ENCODE results near the gene TAS1R1.

Gene TAS1R1

DNA sequence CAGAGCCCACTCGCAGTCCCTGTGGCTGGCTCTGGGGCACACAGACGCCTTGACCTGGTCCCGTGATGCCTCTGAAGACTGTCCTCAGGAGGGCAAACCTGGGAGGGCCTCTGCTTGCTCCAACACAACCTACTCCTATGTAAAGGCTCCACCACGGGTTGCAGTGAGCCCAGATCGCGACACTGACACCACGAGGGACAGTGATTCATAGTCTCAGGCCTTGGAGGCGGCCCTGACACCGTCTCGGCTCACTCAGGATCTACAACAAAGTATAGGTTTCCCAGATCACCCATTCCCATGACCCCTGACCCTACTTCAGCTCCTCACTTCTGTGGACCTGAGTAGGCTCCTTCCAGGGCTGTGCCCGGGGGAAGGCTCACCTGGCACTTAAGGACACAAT is 28.8 kb upstream of the TAS1R1 start:
- no peak overlapping the region for H3K9ac ChIP-seq (ENCODE audit: low read depth, low read length)
- H3K4me1 ChIP-seq (ENCODE audit: control insufficient read depth, insufficient read depth, low read length) = no peaks in the 10 kb centered on the region
- no peak overlapping the region for H3K4me3 ChIP-seq (ENCODE audit: low read length)
- H3K36me3 ChIP-seq (ENCODE audit: insufficient read depth, low read length) = peaks cover 47% of the 10 kb centered on the region
- H3K27me3 ChIP-seq (ENCODE audit: control insufficient read depth, insufficient read depth, low read length) = no peaks in the 10 kb centered on the region
- H3K4me2 ChIP-seq (ENCODE audit: low read length) = no peak overlapping the region
- H3K9me3 ChIP-seq (replicated peaks; ENCODE audit: low read length) = no peaks in the 10 kb centered on the region

DNA sequence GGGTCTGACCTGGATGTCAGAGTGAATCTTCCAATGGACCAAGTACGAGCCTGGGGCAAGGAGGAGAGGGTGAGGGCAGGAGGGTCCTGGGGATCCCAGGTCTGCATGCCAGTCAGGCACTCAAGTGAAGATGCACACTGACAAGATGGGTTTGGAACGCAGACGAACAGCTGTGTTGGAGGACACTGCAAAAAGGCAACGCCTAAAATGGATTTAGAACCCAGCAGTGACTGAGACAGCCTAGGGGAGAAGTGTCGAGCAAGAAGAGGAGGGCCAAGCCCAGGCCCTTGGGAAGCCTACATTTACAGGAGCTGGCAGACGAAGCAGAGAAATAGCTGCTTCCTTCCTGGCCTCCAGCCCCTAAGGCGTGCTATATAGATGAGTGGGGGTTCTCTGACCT is 26.6 kb upstream of the TAS1R1 start:
- no peak overlapping the region for H3K9ac ChIP-seq (ENCODE audit: low read depth, low read length)
- no peaks in the 10 kb centered on the region for H3K4me1 ChIP-seq (ENCODE audit: control insufficient read depth, insufficient read depth, low read length)
- H3K4me3 ChIP-seq (ENCODE audit: low read length) = no peak overlapping the region
- peaks cover 66% of the 10 kb centered on the region for H3K36me3 ChIP-seq (ENCODE audit: insufficient read depth, low read length)
- H3K4me2 ChIP-seq (ENCODE audit: low read length) = no peak overlapping the region
- no peaks in the 10 kb centered on the region for H3K9me3 ChIP-seq (replicated peaks; ENCODE audit: low read length)
- H3K27me3 ChIP-seq (ENCODE audit: control insufficient read depth, insufficient read depth, low read length) = no peaks in the 10 kb centered on the region

DNA sequence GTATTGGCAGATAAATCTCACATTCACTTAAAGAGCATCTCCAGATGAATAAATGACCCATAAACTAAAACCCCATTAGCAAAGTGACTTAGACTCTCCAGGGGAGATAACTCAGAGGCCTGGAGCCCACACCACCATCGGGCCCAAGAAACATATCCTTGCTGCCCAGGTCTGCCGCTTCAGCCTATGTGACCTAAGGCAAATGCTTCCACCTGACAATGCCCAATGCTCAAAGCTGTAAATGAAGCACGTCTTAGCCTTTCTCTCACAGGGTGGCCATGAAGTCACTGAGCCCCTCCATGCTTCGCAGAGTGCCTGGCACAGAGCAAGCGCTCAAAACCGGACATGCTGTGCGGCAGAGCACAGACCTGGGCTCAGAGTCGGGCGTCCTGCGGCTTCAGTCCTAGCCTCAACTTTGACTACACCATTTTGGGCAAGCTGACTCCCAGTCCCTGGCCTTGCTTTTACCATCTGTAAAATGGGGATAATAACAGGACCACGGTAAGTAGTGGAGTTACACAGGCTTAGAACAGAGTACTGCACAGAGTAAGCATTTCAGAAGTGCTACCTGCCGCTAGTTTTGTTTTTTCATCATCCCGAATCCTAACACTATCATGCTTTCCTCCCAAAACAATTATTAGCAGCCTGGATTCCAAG is 24.5 kb upstream of the TAS1R1 start:
- peaks cover 62% of the 10 kb centered on the region for H3K36me3 ChIP-seq (ENCODE audit: insufficient read depth, low read length)
- no peaks in the 10 kb centered on the region for H3K27me3 ChIP-seq (ENCODE audit: control insufficient read depth, insufficient read depth, low read length)
- H3K9me3 ChIP-seq (replicated peaks; ENCODE audit: low read length) = no peaks in the 10 kb centered on the region
- H3K4me3 ChIP-seq (ENCODE audit: low read length) = no peak overlapping the region
- no peaks in the 10 kb centered on the region for H3K4me1 ChIP-seq (ENCODE audit: control insufficient read depth, insufficient read depth, low read length)
- H3K9ac ChIP-seq (ENCODE audit: low read depth, low read length) = no peak overlapping the region
- H3K4me2 ChIP-seq (ENCODE audit: low read length) = no peak overlapping the region

DNA sequence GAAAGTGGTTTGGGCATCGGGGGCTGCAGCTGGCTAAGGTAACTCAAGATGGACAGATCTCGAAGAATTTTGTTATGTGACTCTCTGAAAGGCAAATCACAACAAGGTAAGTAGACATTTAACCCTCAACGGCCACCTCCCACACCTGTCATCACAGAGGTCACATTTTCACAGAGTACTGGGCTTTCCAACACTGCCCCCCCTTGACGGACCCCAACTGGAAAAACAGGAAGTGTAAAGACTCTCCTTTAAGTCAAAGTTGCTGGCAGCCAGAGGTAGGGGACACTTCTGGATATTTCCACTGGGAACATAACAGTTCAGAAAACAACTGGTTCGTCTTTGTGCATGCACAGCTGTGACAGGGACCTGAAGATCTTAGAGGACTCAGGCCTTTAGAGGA is 23.1 kb upstream of the TAS1R1 start:
- no peaks in the 10 kb centered on the region for H3K4me1 ChIP-seq (ENCODE audit: control insufficient read depth, insufficient read depth, low read length)
- no peak overlapping the region for H3K4me2 ChIP-seq (ENCODE audit: low read length)
- no peak overlapping the region for H3K9ac ChIP-seq (ENCODE audit: low read depth, low read length)
- H3K27me3 ChIP-seq (ENCODE audit: control insufficient read depth, insufficient read depth, low read length) = no peaks in the 10 kb centered on the region
- no peaks in the 10 kb centered on the region for H3K9me3 ChIP-seq (replicated peaks; ENCODE audit: low read length)
- H3K4me3 ChIP-seq (ENCODE audit: low read length) = no peak overlapping the region
- peaks cover 54% of the 10 kb centered on the region for H3K36me3 ChIP-seq (ENCODE audit: insufficient read depth, low read length)

DNA sequence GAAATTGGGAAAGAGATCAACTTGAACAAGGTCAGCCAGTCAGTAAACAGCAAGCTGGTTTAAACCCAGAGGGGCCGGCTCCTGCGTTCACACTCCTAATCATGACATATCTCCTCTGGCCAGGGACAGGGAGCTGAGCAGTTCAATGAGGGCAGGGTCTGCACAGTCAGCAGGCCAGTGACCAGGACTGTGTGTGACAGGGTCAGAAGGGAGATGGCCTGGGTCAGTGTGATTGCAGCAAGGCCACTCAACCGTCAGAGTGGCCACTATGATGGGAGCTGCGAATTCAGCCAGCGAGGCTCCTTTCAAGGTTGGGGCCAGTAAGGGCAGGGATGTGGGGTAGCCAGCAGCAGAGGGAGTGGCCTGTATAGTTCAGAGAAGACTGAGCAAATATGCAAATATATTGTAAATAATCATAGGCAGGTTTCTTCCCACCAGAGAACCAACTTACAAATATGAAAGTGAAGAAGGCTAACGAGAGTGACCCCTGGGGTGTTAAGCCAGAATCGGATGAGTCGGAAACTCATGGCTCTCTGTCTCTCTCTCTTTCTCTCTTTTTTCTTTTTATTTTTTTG is 20.8 kb upstream of the TAS1R1 start:
- H3K4me2 ChIP-seq (ENCODE audit: low read length) = no peak overlapping the region
- H3K27me3 ChIP-seq (ENCODE audit: control insufficient read depth, insufficient read depth, low read length) = no peaks in the 10 kb centered on the region
- no peak overlapping the region for H3K4me3 ChIP-seq (ENCODE audit: low read length)
- H3K36me3 ChIP-seq (ENCODE audit: insufficient read depth, low read length) = peaks cover 45% of the 10 kb centered on the region
- no peaks in the 10 kb centered on the region for H3K9me3 ChIP-seq (replicated peaks; ENCODE audit: low read length)
- H3K9ac ChIP-seq (ENCODE audit: low read depth, low read length) = no peak overlapping the region
- H3K4me1 ChIP-seq (ENCODE audit: control insufficient read depth, insufficient read depth, low read length) = peaks cover 8% of the 10 kb centered on the region

DNA sequence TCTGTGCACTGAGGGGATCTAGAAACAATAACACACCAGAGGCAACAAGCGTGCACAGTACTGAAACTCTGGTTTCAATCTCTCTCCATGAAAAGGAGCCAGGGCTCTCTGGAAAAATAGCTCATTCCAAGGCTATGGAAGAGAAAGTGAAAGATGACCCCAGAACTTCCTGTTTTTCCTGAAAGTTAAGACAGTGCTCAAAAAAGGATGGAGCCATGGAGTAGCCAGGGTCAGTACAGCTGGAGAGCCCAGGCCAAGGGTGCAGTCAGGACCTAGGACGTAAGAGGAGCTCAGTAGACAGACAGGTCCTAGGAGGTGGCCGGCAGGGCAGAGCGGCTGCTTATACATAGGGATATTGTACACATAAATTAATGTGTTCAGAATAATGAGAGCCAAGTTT is 19.9 kb upstream of the TAS1R1 start:
- no peaks in the 10 kb centered on the region for H3K9me3 ChIP-seq (replicated peaks; ENCODE audit: low read length)
- H3K36me3 ChIP-seq (ENCODE audit: insufficient read depth, low read length) = peaks cover 45% of the 10 kb centered on the region
- no peak overlapping the region for H3K4me2 ChIP-seq (ENCODE audit: low read length)
- no peak overlapping the region for H3K9ac ChIP-seq (ENCODE audit: low read depth, low read length)
- H3K4me1 ChIP-seq (ENCODE audit: control insufficient read depth, insufficient read depth, low read length) = peaks cover 13% of the 10 kb centered on the region
- no peak overlapping the region for H3K4me3 ChIP-seq (ENCODE audit: low read length)
- H3K27me3 ChIP-seq (ENCODE audit: control insufficient read depth, insufficient read depth, low read length) = no peaks in the 10 kb centered on the region

DNA sequence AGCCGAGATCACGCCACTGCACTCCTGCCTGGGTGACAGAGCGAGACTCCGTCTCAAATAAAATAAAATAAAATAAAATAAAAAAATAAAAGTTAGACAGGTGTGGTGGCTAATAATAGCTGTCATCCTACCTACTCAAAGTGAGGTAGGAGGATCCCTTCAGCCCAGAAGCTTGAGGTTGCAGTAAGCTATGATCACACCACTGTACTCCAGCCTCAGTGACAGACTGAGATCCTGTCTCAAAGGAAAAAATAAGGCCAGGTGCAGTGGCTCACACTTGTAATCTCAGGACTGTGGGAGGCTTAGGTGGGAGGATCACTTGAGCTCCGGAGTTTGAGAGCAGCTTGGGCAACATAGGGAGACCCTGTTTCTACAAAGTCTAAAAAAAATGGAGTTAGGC is 18.8 kb upstream of the TAS1R1 start:
- no peak overlapping the region for H3K9ac ChIP-seq (ENCODE audit: low read depth, low read length)
- H3K4me3 ChIP-seq (ENCODE audit: low read length) = no peak overlapping the region
- no peaks in the 10 kb centered on the region for H3K27me3 ChIP-seq (ENCODE audit: control insufficient read depth, insufficient read depth, low read length)
- no peaks in the 10 kb centered on the region for H3K9me3 ChIP-seq (replicated peaks; ENCODE audit: low read length)
- H3K36me3 ChIP-seq (ENCODE audit: insufficient read depth, low read length) = peaks cover 42% of the 10 kb centered on the region
- H3K4me1 ChIP-seq (ENCODE audit: control insufficient read depth, insufficient read depth, low read length) = peaks cover 13% of the 10 kb centered on the region
- H3K4me2 ChIP-seq (ENCODE audit: low read length) = no peak overlapping the region

DNA sequence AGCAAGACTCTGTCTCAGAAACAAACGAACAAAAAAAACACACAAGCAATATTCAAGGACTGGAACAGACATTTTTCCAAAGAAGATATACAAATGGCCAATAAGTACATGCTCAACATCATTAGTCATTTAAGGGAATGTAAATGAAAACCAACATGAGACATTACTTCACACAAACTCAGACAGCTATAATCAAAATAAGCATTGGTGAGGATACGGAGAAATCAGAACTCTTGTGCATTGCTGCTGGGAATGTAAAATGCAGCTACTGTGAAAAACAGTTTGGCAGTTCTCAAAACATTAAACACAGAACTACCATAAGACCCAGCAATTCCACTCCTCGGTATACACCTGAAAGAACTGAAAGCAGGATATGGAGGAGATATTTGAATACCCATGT is 16.2 kb upstream of the TAS1R1 start:
- H3K36me3 ChIP-seq (ENCODE audit: insufficient read depth, low read length) = peaks cover 34% of the 10 kb centered on the region
- H3K9me3 ChIP-seq (replicated peaks; ENCODE audit: low read length) = no peaks in the 10 kb centered on the region
- H3K9ac ChIP-seq (ENCODE audit: low read depth, low read length) = no peak overlapping the region
- H3K4me2 ChIP-seq (ENCODE audit: low read length) = peak overlapping the region; percentile 59
- no peaks in the 10 kb centered on the region for H3K27me3 ChIP-seq (ENCODE audit: control insufficient read depth, insufficient read depth, low read length)
- H3K4me1 ChIP-seq (ENCODE audit: control insufficient read depth, insufficient read depth, low read length) = peaks cover 13% of the 10 kb centered on the region
- no peak overlapping the region for H3K4me3 ChIP-seq (ENCODE audit: low read length)

DNA sequence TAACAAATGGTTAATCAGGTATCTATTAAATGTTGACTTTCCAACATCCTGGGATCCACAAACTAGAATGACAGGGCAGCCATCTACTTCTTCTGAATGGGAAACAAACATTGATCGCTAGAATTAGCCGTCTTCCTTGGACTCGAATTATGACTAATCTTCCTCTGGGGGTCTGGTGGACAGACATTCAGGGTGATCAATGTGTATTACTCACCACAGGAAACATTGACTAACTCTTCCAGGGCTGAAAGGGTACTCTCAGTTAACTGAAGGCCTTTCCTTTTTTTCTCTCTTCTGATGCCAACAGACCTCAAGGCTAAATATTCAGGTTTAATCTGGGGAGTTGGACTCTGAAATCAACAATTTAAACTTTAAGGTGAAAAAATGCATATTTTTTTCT is 10.3 kb upstream of the TAS1R1 start:
- Histone ChIP-seq H3K4me2 (ENCODE audit: low read length) (peak overlapping the region; percentile 49), H3K4me3 (ENCODE audit: low read length) (no peak overlapping the region), H3K9ac (ENCODE audit: low read depth, low read length) (no peak overlapping the region), H3K4me1 (ENCODE audit: control insufficient read depth, insufficient read depth, low read length) (peaks cover 14% of the 10 kb centered on the region), H3K9me3 (replicated peaks; ENCODE audit: low read length) (no peaks in the 10 kb centered on the region), H3K27me3 (ENCODE audit: control insufficient read depth, insufficient read depth, low read length) (no peaks in the 10 kb centered on the region), H3K36me3 (ENCODE audit: insufficient read depth, low read length) (peaks cover 64% of the 10 kb centered on the region)

DNA sequence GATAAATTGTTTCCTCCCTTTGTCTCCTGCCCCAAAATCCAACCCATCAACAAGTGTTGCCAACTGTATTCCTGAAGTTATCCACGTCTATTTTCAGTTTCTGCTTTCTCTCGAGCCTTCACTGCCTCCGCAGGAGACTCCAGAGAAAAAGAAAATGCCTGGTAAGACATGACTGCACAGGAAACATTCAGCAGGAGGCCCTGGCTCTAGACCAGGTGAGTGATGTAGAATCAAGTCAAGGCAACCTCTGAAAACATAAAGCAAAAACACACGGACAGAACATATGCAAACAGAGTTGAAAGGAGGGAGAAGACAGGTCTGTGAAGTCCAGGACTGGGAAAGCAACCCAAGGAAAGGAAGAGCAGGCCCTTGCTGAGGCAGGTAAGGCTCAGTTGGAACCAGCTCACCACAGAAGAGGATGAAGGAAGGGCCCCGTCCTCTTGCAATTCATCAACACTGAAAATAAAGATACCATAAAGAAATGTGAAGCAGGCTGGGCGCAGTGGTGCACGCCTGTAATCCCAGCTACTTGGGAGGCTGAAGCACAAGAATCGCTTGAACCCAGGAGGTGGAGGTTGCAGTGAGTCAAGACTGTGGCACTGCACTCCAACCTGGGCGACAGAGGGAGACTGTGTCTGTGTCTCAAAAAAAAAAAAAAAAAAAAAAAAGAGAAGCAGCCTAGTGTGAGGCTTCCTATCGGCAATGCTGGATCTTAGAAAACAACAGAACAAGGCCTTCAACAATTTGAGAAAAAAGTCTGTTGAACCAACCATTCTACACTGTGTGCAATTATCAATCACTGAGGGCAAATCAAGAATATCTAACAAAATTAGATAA is 9.6 kb upstream of the TAS1R1 start:
- H3K4me3 ChIP-seq (ENCODE audit: low read length) = no peak overlapping the region
- H3K9ac ChIP-seq (ENCODE audit: low read depth, low read length) = no peak overlapping the region
- peaks cover 13% of the 10 kb centered on the region for H3K4me1 ChIP-seq (ENCODE audit: control insufficient read depth, insufficient read depth, low read length)

DNA sequence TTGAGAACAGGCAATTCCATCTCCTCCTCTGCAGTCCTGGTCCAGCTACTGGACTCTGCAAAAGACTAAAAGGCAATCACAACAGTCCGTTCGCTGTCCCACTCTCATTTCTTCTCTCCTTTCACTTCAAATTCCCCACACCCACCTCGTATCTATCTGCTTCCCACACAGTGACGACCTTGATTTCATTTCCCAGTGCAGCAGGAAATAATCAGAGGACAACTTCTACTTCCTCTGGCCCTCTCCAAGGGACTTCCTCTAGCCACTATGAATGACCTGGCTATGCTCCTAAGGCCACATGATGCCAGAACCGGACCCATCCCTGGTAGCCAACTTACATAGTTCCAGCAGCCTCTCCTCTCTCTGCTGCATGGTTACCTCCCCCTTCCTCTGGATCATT is 8.8 kb upstream of the TAS1R1 start:
- Histone ChIP-seq H3K9ac (ENCODE audit: low read depth, low read length) (no peak overlapping the region), H3K4me3 (ENCODE audit: low read length) (no peak overlapping the region), H3K27me3 (ENCODE audit: control insufficient read depth, insufficient read depth, low read length) (no peaks in the 10 kb centered on the region), H3K4me1 (ENCODE audit: control insufficient read depth, insufficient read depth, low read length) (peaks cover 13% of the 10 kb centered on the region), H3K4me2 (ENCODE audit: low read length) (no peak overlapping the region), H3K9me3 (replicated peaks; ENCODE audit: low read length) (no peaks in the 10 kb centered on the region), H3K36me3 (ENCODE audit: insufficient read depth, low read length) (peaks cover 62% of the 10 kb centered on the region)

More for the DNA sequence above, 9.6 kb upstream of the TAS1R1 start:
- Histone ChIP-seq H3K9me3 (replicated peaks; ENCODE audit: low read length) (no peaks in the 10 kb centered on the region), H3K4me2 (ENCODE audit: low read length) (peak overlapping the region; percentile 49), H3K27me3 (ENCODE audit: control insufficient read depth, insufficient read depth, low read length) (no peaks in the 10 kb centered on the region), H3K36me3 (ENCODE audit: insufficient read depth, low read length) (peaks cover 64% of the 10 kb centered on the region)
